Endothelial cell (in vitro differentiated cells): ENCODE measurements around the gene CAPN1. TPM values are rescaled to one million over a fixed set of nuclear protein-coding genes. Genes with fewer than 3 reads are reported as not detected.
"Not testable (repeated sequence)": the region's sequence is repeated elsewhere in the genome, so short reads cannot be mapped to it uniquely, and the experiment has no call there.

Source experiments
- DNase-seq: peaks from one replicate; pipeline ENCODE4 v3.0.0; 2021; ENCODE audit warnings: low spot score
- H3K27ac Mint-ChIP-seq: one replicate; pipeline ENCODE4 v1.8.0; 2021; ENCODE audit warnings: mixed read lengths, inconsistent platforms; ENCODE audit not compliant: unreplicated experiment
- H3K27me3 Mint-ChIP-seq: one replicate; pipeline ENCODE4 v1.8.0; 2021; ENCODE audit warnings: mild to moderate bottlenecking, moderate library complexity, mixed read lengths, inconsistent platforms; ENCODE audit not compliant: unreplicated experiment
- H3K36me3 Mint-ChIP-seq: one replicate; pipeline ENCODE4 v1.8.0; 2021; ENCODE audit warnings: mild to moderate bottlenecking, low read depth, mixed read lengths, inconsistent platforms; ENCODE audit not compliant: unreplicated experiment
- H3K4me1 Mint-ChIP-seq: one replicate; pipeline ENCODE4 v1.8.0; 2021; ENCODE audit warnings: mild to moderate bottlenecking, mixed read lengths, inconsistent platforms; ENCODE audit not compliant: unreplicated experiment
- H3K4me3 Mint-ChIP-seq: one replicate; pipeline ENCODE4 v1.8.0; 2021; ENCODE audit warnings: mild to moderate bottlenecking, mixed read lengths, inconsistent platforms; ENCODE audit not compliant: unreplicated experiment
- H3K9me3 Mint-ChIP-seq: one replicate; pipeline ENCODE4 v1.8.0; 2021; ENCODE audit warnings: mixed read lengths, inconsistent platforms; ENCODE audit not compliant: unreplicated experiment
- total RNA-seq: library from RNA; stranded (reverse); fragmentation: NEBNext Ultra II Directional; extraction: Animal tissue kit (Norgen Biotek cat#: 25700); gene quantifications from one replicate; pipeline ENCODE4 v1.2.1, GENCODE V29; 2021; ENCODE audit not compliant: unreplicated experiment
- TF ChIP-seq, protein P1 (sequence below): fragments of 200-600 bp; sonication (generic); IDR thresholded peaks from one replicate; pipeline ENCODE4 v1.5.0; 2021; ENCODE audit warnings: antibody characterized with exemption; ENCODE audit not compliant: unreplicated experiment

The CAPN1 gene
- total RNA-seq, 1 donor from 2014 or later = 148 TPM

DNA sequence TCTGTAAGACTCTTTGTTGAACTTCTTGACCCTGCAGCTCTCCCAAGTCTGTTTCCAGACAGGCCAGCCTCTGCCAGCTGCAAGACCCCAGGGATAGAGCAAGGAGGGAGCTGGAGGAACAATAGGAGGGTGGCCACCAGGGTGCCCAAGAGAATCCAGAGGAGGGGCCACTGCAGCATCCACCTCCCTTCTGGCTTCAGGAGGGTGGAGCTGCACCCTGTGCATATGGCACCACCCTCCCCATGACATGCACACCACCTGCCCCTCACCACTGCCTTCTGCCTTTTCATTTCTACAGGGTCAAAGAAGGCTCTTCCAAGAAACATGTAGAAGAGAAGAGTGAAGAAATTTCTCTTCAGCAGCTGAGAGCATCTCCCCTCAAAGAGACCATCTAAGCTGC is 60.0 kb downstream of the CAPN1 start:
- H3K9me3 Mint-ChIP-seq = no peaks in the 10 kb centered on the region
- TF ChIP-seq, protein P1, sequence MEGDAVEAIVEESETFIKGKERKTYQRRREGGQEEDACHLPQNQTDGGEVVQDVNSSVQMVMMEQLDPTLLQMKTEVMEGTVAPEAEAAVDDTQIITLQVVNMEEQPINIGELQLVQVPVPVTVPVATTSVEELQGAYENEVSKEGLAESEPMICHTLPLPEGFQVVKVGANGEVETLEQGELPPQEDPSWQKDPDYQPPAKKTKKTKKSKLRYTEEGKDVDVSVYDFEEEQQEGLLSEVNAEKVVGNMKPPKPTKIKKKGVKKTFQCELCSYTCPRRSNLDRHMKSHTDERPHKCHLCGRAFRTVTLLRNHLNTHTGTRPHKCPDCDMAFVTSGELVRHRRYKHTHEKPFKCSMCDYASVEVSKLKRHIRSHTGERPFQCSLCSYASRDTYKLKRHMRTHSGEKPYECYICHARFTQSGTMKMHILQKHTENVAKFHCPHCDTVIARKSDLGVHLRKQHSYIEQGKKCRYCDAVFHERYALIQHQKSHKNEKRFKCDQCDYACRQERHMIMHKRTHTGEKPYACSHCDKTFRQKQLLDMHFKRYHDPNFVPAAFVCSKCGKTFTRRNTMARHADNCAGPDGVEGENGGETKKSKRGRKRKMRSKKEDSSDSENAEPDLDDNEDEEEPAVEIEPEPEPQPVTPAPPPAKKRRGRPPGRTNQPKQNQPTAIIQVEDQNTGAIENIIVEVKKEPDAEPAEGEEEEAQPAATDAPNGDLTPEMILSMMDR = no peak

DNA sequence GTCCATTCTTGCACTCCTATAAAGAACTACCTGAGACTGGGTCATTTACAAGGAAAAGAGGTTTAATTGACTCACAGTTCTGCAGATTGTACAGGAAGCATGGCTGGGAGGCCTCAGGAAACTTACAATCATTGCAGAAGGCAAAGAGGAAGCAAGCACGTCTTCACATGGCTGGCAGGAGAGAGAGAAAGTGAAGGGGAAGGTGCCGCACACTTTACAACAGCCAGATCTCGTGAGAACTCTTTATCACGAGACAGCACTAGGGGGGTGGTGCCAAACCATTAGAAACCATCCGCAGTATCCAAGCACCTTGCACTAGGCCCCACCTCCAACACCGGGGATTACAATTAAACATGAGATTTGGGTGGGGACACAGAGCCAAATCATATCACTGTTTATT is 60.7 kb downstream of the CAPN1 start:
- Mint-ChIP-seq H3K36me3 (peaks cover 4% of the 10 kb centered on the region), H3K27ac (no peak overlapping the region), H3K9me3 (no peaks in the 10 kb centered on the region), H3K27me3 (peaks cover 1% of the 10 kb centered on the region), H3K4me3 (peak overlapping the region; percentile 38), H3K4me1 (no peaks in the 10 kb centered on the region)
- no peak for DNase-seq
- TF ChIP-seq, protein P1 = no peak

More for the DNA sequence above, 60.0 kb downstream of the CAPN1 start:
- Mint-ChIP-seq H3K27me3 (peaks cover 5% of the 10 kb centered on the region), H3K27ac (no peak overlapping the region), H3K36me3 (peaks cover 4% of the 10 kb centered on the region), H3K4me3 (no peak overlapping the region), H3K4me1 (no peaks in the 10 kb centered on the region)
- no peak for DNase-seq

DNA sequence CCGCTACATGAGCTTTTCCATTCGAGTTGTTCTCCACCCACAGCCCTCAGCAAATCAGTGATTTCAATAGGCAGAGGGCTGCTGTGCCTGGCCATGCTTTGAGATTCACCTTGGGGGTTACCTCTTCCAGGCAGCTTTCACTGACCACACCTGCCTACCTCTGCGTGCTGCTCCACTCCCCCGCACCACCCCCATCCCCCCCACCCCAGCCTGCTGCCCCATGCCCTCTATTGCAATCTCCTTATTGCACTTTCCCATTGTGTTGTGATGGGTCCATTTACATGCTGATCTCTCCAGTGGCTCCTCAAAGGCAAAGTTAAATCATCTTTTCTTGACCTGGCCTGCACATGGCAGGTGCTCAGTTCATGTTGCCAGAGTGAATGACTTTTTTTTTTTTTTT is 62.1 kb downstream of the CAPN1 start:
- TF ChIP-seq, protein P1 = no peak
- Mint-ChIP-seq H3K4me3 (no peak overlapping the region), H3K4me1 (no peaks in the 10 kb centered on the region), H3K36me3 (peaks cover 4% of the 10 kb centered on the region), H3K9me3 (no peaks in the 10 kb centered on the region), H3K27ac (no peak overlapping the region), H3K27me3 (peaks cover 1% of the 10 kb centered on the region)
- no peak for DNase-seq

DNA sequence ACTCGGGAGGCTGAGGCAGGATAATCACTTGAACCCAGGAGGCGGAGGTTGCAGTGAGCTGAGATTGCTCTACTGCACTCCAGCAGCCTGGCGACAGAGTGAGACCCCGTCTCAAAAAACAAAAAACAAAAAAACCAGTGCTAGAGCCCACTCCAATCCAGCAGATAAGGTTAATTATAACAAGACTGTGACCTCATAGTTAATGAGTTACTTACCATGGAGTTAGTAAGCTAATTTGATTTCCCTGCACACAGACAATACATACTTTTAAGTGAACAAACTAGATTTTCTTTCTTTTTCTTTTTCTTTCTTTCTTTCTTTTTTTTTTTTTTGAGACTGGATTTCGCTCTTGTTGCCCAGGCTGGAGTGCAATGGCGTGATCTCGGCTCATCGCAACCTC is 63.3 kb downstream of the CAPN1 start:
- DNase-seq, H3K27ac Mint-ChIP-seq, H3K36me3 Mint-ChIP-seq, H3K4me3 Mint-ChIP-seq, H3K4me1 Mint-ChIP-seq, H3K27me3 Mint-ChIP-seq, H3K9me3 Mint-ChIP-seq: not testable (repeated sequence)

DNA sequence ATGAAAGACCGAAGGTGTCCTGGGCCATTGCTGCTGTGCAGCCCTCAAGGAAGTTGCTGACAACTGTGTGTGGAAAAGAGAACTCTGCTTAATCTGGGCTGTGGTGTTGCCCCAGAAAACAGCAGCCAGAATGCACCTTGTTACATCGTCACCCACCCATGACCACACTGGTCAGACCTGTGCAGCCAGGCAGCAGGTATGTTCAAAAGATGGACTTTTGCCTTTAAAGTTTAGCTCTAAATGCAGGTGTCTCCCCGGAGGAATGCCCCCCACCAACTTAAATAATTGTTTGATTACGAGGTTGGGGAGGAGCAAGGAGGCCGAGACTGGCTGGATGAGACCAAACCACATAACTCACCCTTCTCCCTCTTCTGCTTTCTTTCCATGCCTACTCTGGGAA is 64.8 kb downstream of the CAPN1 start:
- H3K4me3 Mint-ChIP-seq = no peak overlapping the region
- TF ChIP-seq, protein P1 = no peak
- H3K4me1 Mint-ChIP-seq = no peaks in the 10 kb centered on the region

DNA sequence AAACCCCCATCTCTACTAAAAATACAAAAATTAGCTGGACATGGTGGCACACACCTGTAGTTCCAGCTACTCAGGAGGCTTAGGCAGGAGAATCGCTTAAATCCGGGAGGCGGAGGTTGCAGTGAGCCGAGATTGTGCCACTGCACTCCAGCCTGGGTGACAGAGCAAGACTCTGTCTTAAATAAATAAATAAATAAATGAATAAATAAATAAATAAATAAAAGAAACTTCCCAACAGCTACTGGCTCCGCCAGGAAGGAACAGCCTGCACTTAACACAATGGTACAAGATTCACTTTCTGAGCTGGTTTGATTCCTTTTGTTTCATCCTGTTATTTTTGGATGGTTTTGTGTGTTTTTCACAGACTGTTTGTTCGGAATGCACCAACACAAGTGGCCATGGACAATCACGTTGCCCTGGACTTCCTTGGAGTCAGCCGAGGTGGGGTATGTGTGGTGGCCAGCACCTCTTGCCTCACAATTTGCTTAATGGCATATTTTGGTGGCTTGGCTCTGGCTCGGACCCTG is 66.5 kb downstream of the CAPN1 start:
- not testable (repeated sequence) for H3K9me3 Mint-ChIP-seq, H3K4me1 Mint-ChIP-seq, H3K36me3 Mint-ChIP-seq, H3K27me3 Mint-ChIP-seq, H3K27ac Mint-ChIP-seq, H3K4me3 Mint-ChIP-seq, DNase-seq

More for the DNA sequence above, 64.8 kb downstream of the CAPN1 start:
- Mint-ChIP-seq H3K27ac (no peak overlapping the region), H3K27me3 (no peaks in the 10 kb centered on the region), H3K36me3 (peaks cover 4% of the 10 kb centered on the region), H3K9me3 (no peaks in the 10 kb centered on the region)
- DNase-seq = no peak
